ENCODE results near the gene SOX5.
"Not testable (repeated sequence)": the region's sequence is repeated elsewhere in the genome, so short reads cannot be mapped to it uniquely, and the experiment has no call there.

SOX5 gene

DNA sequence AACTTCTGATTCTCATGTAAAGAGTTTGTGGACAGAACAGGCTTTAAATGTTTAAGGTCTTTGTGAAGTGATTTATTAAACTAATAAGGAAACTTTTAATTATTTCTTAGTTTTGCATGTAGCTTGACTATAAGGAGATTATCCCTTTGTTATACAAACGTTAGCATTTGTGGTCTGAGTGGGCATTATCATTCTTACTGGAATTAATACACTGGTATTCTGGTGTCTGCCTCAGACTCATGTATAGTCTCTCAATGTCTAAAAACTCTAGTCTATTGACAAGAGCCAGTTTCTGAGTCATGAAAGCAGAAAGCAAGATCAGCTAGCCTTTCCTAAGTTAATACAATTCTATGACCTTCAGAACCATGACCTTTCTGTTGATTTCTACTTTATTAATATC lies 51.3 kb downstream of the SOX5 start:
- no peak overlapping the region for H3K4me3 ChIP-seq (ENCODE audit: low read length)
- H3K9ac ChIP-seq (ENCODE audit: low read length): no peak overlapping the region
- no peaks in the 10 kb centered on the region for H3K27me3 ChIP-seq (ENCODE audit: control insufficient read depth, insufficient read depth, low read length)
- no peaks in the 10 kb centered on the region for H3K4me1 ChIP-seq (ENCODE audit: control insufficient read depth, insufficient read depth, low read length)
- H3K36me3 ChIP-seq (ENCODE audit: control insufficient read depth, insufficient read depth, low read length): no peaks in the 10 kb centered on the region
- H3K9me3 ChIP-seq (ENCODE audit: control insufficient read depth, low read length): no peaks in the 10 kb centered on the region

DNA sequence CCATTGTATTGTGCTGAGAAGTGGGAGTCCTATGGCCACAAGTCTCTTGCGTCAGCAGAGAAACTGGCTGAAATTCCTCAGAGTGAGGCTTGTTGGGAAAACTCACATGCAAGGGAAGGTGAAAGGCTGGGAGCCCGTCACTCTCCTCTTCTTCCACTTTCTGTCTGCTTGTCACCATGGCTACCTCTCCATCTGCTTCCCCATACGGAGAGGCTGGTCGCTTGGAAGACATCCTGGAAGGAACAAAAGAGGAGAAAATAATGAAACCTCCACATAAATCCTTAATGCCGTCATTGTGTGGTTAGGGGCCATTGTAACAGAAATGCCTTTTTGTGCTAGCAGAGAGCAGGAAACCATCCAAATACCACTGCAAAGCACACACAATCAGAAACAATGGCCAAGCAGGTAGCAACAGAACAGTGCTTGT lies 53.7 kb downstream of the SOX5 start:
- Histone ChIP-seq H3K9me3 (ENCODE audit: control insufficient read depth, low read length) (no peaks in the 10 kb centered on the region), H3K4me1 (ENCODE audit: control insufficient read depth, insufficient read depth, low read length) (no peaks in the 10 kb centered on the region), H3K27me3 (ENCODE audit: control insufficient read depth, insufficient read depth, low read length) (no peaks in the 10 kb centered on the region), H3K36me3 (ENCODE audit: control insufficient read depth, insufficient read depth, low read length) (no peaks in the 10 kb centered on the region), H3K4me3 (ENCODE audit: low read length) (no peak overlapping the region), H3K9ac (ENCODE audit: low read length) (no peak overlapping the region)

DNA sequence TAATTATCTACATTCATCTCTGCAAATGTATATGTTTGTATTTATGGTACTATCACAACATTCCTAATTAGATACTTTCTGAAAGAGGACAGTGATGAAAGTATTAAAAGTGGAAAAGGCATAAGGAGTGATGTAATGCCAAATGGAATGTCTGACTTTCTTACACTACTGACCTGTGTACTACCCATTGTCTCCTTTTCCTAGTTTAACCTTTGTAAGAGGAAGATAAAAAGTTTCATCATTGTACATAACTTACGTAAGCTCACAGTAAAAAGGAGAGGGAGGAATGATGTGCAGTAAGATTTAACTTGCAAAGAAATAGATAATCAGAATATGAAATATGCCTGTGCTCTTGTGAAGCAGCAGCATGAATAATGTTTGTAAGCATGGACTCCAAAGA lies 55.9 kb downstream of the SOX5 start:
- H3K4me1 ChIP-seq (ENCODE audit: control insufficient read depth, insufficient read depth, low read length): no peaks in the 10 kb centered on the region
- H3K4me3 ChIP-seq (ENCODE audit: low read length): no peak overlapping the region
- H3K27me3 ChIP-seq (ENCODE audit: control insufficient read depth, insufficient read depth, low read length): no peaks in the 10 kb centered on the region
- no peaks in the 10 kb centered on the region for H3K9me3 ChIP-seq (ENCODE audit: control insufficient read depth, low read length)
- no peak overlapping the region for H3K9ac ChIP-seq (ENCODE audit: low read length)
- no peaks in the 10 kb centered on the region for H3K36me3 ChIP-seq (ENCODE audit: control insufficient read depth, insufficient read depth, low read length)

DNA sequence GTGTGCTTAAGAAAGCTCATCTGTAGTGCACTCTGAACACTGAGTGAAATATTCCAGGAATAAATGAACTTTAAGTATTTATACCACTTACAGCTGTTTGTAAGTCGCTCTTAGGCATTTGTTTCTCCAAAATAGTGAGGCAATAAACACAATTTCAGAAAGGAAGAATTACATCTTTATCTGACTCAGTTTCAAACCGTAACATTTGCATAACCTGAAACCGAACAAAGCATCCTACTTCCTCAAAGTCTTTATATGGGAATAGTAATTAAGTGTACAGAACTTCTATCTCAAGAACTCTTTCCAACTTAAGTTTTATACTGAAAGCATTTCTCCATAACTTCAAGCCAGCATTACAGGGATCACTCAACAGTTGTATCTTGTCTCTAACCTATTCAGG lies 58.4 kb downstream of the SOX5 start:
- Histone ChIP-seq H3K36me3 (ENCODE audit: control insufficient read depth, insufficient read depth, low read length) (no peaks in the 10 kb centered on the region), H3K27me3 (ENCODE audit: control insufficient read depth, insufficient read depth, low read length) (no peaks in the 10 kb centered on the region), H3K9ac (ENCODE audit: low read length) (no peak overlapping the region), H3K4me3 (ENCODE audit: low read length) (no peak overlapping the region), H3K9me3 (ENCODE audit: control insufficient read depth, low read length) (no peaks in the 10 kb centered on the region), H3K4me1 (ENCODE audit: control insufficient read depth, insufficient read depth, low read length) (no peaks in the 10 kb centered on the region)

DNA sequence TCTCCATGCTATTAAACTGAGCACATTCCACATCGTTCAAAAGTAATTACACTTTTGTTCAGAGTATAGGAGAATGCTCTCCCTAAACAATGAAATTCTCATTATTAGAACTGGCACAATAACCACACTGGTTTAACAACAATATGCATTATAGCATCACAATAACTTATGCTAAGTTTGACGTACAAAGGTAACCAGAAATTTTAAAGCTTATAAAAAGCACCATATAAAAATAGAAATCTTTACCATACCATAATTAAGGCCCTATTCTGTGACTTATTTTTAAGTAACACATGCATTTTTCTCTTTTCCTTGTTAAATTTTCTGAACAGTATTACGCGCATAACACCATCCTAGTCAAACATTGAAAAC lies 60.4 kb downstream of the SOX5 start:
- Histone ChIP-seq H3K4me1 (ENCODE audit: control insufficient read depth, insufficient read depth, low read length) (no peaks in the 10 kb centered on the region), H3K4me3 (ENCODE audit: low read length) (no peak overlapping the region), H3K36me3 (ENCODE audit: control insufficient read depth, insufficient read depth, low read length) (no peaks in the 10 kb centered on the region), H3K27me3 (ENCODE audit: control insufficient read depth, insufficient read depth, low read length) (no peaks in the 10 kb centered on the region), H3K9me3 (ENCODE audit: control insufficient read depth, low read length) (no peaks in the 10 kb centered on the region), H3K9ac (ENCODE audit: low read length) (no peak overlapping the region)

DNA sequence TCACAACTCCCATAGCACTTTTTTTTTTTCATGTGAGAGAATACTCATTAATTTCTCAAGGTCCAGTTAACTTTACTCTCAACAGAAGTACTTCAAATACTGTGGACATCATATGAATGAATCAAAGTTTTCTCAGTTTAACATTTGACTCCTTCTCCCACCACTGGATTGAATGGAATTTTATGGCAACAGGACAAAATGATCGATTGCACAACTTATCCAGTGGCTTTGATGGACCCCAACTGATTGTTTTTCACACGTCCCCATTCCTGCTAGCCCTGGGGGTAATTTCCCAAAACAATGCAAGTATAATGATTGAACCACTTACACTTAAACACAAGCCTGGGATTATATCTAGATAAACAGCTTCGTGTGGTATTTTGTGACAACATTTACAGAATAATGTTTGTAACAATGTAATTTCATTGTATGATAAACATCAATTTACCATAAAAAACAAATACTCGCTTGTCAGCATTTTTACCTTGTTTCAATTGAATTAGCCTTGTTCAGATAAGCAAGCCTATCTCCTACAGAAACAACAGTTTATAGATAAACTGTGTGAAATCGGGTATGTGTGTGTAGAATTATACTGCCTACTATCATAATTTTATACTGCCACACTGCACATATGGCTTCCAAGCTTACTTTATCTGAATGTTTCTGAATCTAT lies 60.9 kb downstream of the SOX5 start:
- no peaks in the 10 kb centered on the region for H3K36me3 ChIP-seq (ENCODE audit: control insufficient read depth, insufficient read depth, low read length)
- no peak overlapping the region for H3K4me3 ChIP-seq (ENCODE audit: low read length)
- H3K27me3 ChIP-seq (ENCODE audit: control insufficient read depth, insufficient read depth, low read length): no peaks in the 10 kb centered on the region
- no peaks in the 10 kb centered on the region for H3K9me3 ChIP-seq (ENCODE audit: control insufficient read depth, low read length)
- no peak overlapping the region for H3K9ac ChIP-seq (ENCODE audit: low read length)
- H3K4me1 ChIP-seq (ENCODE audit: control insufficient read depth, insufficient read depth, low read length): no peaks in the 10 kb centered on the region

DNA sequence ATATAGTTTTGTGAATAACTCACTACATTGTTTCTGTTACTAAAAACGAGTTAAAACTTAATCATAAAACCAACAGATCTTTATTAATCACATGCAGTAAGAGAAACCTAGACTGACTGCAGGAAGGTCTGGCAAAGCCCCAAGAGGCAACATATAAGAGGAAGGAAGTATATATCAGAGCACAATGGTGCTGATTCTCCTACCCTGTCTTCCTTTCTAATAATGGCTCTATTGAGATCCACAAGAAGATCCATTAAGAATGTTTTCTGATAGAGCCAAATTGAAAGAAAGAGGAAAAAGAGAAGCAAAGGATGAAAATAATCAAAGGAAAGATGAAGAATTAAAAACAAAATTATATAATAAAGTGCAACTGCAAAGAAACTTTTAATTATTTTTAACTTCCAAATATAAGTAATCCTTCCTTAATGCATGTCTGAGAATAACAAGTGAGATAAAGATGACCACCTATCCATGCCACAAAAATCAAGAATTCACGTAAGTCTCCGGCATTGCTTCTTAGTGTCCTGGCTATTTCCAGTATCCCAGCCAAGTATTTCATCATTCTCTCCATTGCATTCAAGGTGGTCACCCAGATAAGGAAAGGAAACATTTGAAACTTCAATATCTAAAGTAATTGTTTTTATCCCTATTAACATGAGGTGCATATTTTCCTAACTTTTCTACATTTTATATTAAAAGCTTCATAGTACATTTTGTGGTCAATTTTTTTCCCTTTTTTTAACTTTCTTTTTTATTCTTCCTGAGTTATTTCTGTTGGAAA lies 62.2 kb downstream of the SOX5 start:
- Histone ChIP-seq H3K4me3 (ENCODE audit: low read length) (no peak overlapping the region), H3K4me1 (ENCODE audit: control insufficient read depth, insufficient read depth, low read length) (no peaks in the 10 kb centered on the region), H3K9ac (ENCODE audit: low read length) (no peak overlapping the region), H3K27me3 (ENCODE audit: control insufficient read depth, insufficient read depth, low read length) (no peaks in the 10 kb centered on the region), H3K36me3 (ENCODE audit: control insufficient read depth, insufficient read depth, low read length) (no peaks in the 10 kb centered on the region), H3K9me3 (ENCODE audit: control insufficient read depth, low read length) (no peaks in the 10 kb centered on the region)

DNA sequence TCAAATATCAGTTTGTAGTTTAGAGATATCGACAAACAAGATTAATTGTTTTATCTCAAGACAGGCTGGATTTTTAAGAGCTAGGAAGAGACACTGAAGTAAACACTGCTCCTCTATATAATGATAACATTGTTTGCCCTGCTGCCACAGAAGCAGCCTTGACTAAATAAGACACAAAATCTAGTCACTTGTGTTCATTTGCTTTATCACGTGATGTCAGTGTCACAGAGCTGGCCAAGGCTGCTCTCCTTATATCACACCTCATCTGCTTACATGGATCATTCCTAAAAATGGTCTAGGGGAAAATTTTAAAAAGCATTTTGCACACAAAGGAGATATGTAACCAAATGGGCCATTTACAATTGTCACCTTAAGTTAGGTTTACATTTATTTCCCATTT lies 64.1 kb downstream of the SOX5 start:
- Histone ChIP-seq H3K36me3 (ENCODE audit: control insufficient read depth, insufficient read depth, low read length) (no peaks in the 10 kb centered on the region), H3K4me3 (ENCODE audit: low read length) (no peak overlapping the region), H3K27me3 (ENCODE audit: control insufficient read depth, insufficient read depth, low read length) (no peaks in the 10 kb centered on the region), H3K4me1 (ENCODE audit: control insufficient read depth, insufficient read depth, low read length) (no peaks in the 10 kb centered on the region), H3K9ac (ENCODE audit: low read length) (no peak overlapping the region), H3K9me3 (ENCODE audit: control insufficient read depth, low read length) (no peaks in the 10 kb centered on the region)

DNA sequence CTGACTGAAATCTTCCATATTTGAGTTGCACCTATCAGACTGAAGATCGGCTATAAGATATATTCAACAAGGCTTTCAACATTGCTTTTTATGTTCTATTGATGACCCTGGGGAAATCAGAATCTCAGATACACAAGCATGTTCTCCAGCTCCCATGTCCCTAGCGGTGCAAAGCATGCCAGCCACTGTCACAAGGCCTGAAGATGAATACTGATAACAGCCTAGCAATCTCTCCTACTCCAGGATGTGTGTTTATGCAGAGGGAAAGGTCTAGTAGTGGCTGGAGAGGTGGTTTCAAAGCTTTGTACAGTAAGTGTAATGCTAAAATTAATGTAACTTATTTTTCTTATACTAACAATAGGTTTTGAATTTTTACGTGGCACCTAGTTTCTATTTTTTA lies 64.6 kb downstream of the SOX5 start:
- Histone ChIP-seq H3K9ac (ENCODE audit: low read length) (no peak overlapping the region), H3K9me3 (ENCODE audit: control insufficient read depth, low read length) (no peaks in the 10 kb centered on the region), H3K27me3 (ENCODE audit: control insufficient read depth, insufficient read depth, low read length) (no peaks in the 10 kb centered on the region), H3K36me3 (ENCODE audit: control insufficient read depth, insufficient read depth, low read length) (no peaks in the 10 kb centered on the region), H3K4me3 (ENCODE audit: low read length) (no peak overlapping the region), H3K4me1 (ENCODE audit: control insufficient read depth, insufficient read depth, low read length) (no peaks in the 10 kb centered on the region)

DNA sequence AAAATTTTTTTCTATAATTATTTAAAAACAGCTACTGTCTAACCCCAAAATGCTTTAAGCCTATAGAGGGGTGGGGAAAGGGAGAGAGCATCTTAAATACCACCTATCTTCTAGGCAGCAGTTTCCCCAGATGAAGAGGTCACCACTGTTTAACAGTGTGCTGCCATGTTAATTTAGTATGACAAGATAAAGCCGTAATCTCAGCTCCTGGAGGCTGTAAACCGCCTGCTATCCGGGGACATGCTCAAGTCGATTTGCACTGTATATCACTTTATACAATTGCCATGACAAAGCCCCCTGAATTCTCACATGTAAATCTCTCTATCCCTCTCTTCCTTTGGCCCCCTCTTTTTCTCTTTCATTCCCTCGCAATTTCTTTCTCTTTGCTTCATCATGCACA lies 68.5 kb downstream of the SOX5 start:
- no peaks in the 10 kb centered on the region for H3K9me3 ChIP-seq (ENCODE audit: control insufficient read depth, low read length)
- H3K4me1 ChIP-seq (ENCODE audit: control insufficient read depth, insufficient read depth, low read length): no peaks in the 10 kb centered on the region
- no peaks in the 10 kb centered on the region for H3K36me3 ChIP-seq (ENCODE audit: control insufficient read depth, insufficient read depth, low read length)
- no peak overlapping the region for H3K4me3 ChIP-seq (ENCODE audit: low read length)
- H3K27me3 ChIP-seq (ENCODE audit: control insufficient read depth, insufficient read depth, low read length): no peaks in the 10 kb centered on the region
- H3K9ac ChIP-seq (ENCODE audit: low read length): no peak overlapping the region

DNA sequence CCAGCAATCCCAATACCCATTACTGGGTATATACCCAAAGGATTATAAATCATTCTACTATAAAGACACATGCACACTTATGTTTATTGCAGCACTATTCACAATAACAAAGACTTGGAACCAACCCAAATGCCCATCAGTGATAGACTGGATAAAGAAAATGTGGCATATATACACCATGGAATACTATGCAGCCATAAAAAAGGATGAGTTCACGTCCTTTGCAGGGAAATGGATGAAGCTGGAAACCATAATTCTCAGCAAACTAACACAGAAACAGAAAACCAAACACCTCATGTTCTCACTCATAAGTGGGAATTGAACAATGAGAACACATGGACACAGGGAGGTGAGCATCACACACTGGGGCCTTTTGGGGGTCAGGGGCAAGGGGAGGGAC lies 72.9 kb downstream of the SOX5 start:
- not testable (repeated sequence) for H3K9me3 ChIP-seq (ENCODE audit: control insufficient read depth, low read length); H3K27me3 ChIP-seq (ENCODE audit: control insufficient read depth, insufficient read depth, low read length); H3K4me1 ChIP-seq (ENCODE audit: control insufficient read depth, insufficient read depth, low read length); H3K9ac ChIP-seq (ENCODE audit: low read length); H3K36me3 ChIP-seq (ENCODE audit: control insufficient read depth, insufficient read depth, low read length); H3K4me3 ChIP-seq (ENCODE audit: low read length)

DNA sequence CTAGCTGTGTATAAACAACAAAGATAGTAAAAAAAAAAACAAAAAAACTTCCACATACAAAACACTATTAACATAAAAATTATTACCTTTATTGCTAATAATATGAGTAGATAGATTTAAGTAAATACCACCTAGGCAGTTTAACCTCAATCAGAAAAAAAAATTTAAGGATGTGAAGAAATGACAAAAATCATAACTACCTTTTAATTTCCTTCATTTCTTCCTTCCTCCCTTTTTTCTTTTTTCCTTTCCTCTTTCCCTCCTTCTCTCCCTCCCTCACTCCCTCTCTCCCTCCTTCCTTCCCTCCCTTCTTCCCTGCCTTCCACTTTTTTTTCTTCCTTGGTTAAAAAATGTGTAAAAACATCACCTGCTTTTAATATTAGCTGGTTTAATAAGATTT lies 81.7 kb downstream of the SOX5 start:
- no peaks in the 10 kb centered on the region for H3K4me1 ChIP-seq (ENCODE audit: control insufficient read depth, insufficient read depth, low read length)
- H3K9me3 ChIP-seq (ENCODE audit: control insufficient read depth, low read length): no peaks in the 10 kb centered on the region
- no peak overlapping the region for H3K4me3 ChIP-seq (ENCODE audit: low read length)
- no peaks in the 10 kb centered on the region for H3K27me3 ChIP-seq (ENCODE audit: control insufficient read depth, insufficient read depth, low read length)
- H3K9ac ChIP-seq (ENCODE audit: low read length): no peak overlapping the region
- no peaks in the 10 kb centered on the region for H3K36me3 ChIP-seq (ENCODE audit: control insufficient read depth, insufficient read depth, low read length)
